ENCODE results near the gene TMEM238L. TPM values are rescaled to one million over a fixed set of nuclear protein-coding genes. Genes with fewer than 3 reads are reported as not detected.

The TMEM238L gene
- total and polyA plus RNA-seq, 9 of the 15 experiments (the other 6 are each of a cell fraction or from before 2014, with no cell fraction given), result not detected

- TF ChIP-seq ZNF318 (IDR thresholded peaks at IDR 0.05; ENCODE audit: borderline replicate concordance in 1 of 2, low read depth in 1 of 2) (no peak), PBX2 (CRISPR knock-in tag; IDR thresholded peaks at IDR 0.05; ENCODE audit: low read depth) (no peak), PBX2 (tag; conservative IDR thresholded peaks at IDR 0.05; ENCODE audit: low read depth) (peak; percentile 55), DDX20 (tag; IDR thresholded peaks at IDR 0.05; ENCODE audit: low read depth) (no peak), CHD4 (IDR thresholded peaks at IDR 0.05; ENCODE audit: insufficient read depth, insufficient replicate concordance, low read depth, low read length, poor library complexity, severe bottlenecking) (no peak), MYBL2 (IDR thresholded peaks at IDR 0.05; ENCODE audit: low read depth) (no peak), MYBL2 (CRISPR knock-in tag; IDR thresholded peaks at IDR 0.05; ENCODE audit: borderline replicate concordance) (no peak), ADNP (tag; IDR thresholded peaks at IDR 0.05) (no peak), PHB2 (IDR thresholded peaks at IDR 0.05; ENCODE audit: low read depth) (no peak), ESRRB (CRISPR knock-in tag; IDR thresholded peaks at IDR 0.05; ENCODE audit: borderline replicate concordance) (no peak), ZFPM2 (CRISPR knock-in tag; IDR thresholded peaks at IDR 0.05) (no peak), ZNF717 (CRISPR knock-in tag; IDR thresholded peaks at IDR 0.05) (no peak), GABPB2 (CRISPR knock-in tag; conservative IDR thresholded peaks at IDR 0.05) (no peak), EHMT2 (IDR thresholded peaks at IDR 0.05) (no peak), SMAD4 (CRISPR knock-in tag; conservative IDR thresholded peaks at IDR 0.05) (no peak), RBM25 (IDR thresholded peaks at IDR 0.05; ENCODE audit: low read depth, low read length, severe bottlenecking) (peak; percentile 17), BCOR (IDR thresholded peaks at IDR 0.05) (peak; percentile 60; the same call in 1 of the 2 replicates), ZNF408 (CRISPR knock-in tag; IDR thresholded peaks at IDR 0.05; ENCODE audit: low read depth) (no peak), MEIS2 (IDR thresholded peaks at IDR 0.05; ENCODE audit: partially characterized antibody) (peak; percentile 33)
These were observed 3.8 kb upstream of the TMEM238L start (continued) for GRCh38 chr17:10807704-10808128.

Data from K562 (cell line).